K562 (cell line): ENCODE measurements around the gene MXI1. TPM values are rescaled to one million over a fixed set of nuclear protein-coding genes. Genes with fewer than 3 reads are reported as not detected.

Experiments
- CCAR2 ChIP-seq: fragments of 200-400 bp; formaldehyde crosslinking; IDR thresholded peaks from 2 replicates; pipeline ENCODE4 v1.6.1; 2017; ENCODE audit warnings: mild to moderate bottlenecking, low read depth, low read length
- ELF1 ChIP-seq: fragments of 200-800 bp; sonication (Bioruptor generic); IDR thresholded peaks from 2 replicates; pipeline ENCODE4 v1.6.1; 2016; ENCODE audit warnings: missing genetic modification characterization, missing compliant biosample characterization
- RREB1 ChIP-seq: fragments of 250-450 bp; sonication (Bioruptor Pico); IDR thresholded peaks from 2 replicates; pipeline ENCODE4 v1.4.0; 2020
- SNAPC5 ChIP-seq: fragments of 250-450 bp; sonication (Bioruptor Pico); IDR thresholded peaks from 2 replicates; pipeline ENCODE4 v1.8.0; 2021; ENCODE audit warnings: moderate library complexity, mild to moderate bottlenecking, inconsistent platforms
- polyA plus RNA-seq, 8 experiments: library from polyadenylated mRNA; depleted of rRNA in 4 of 8; stranded (reverse) in 5 of 8; unstranded in 3 of 8; fragments of >200 nt; fragmentation: Nextera tagmentation in 2 of 8; fragmentation: Illumina TruSeq in 1 of 8; extraction: Ambion mirVana in 2 of 8; extraction: Trizol in 1 of 8; gene quantifications; 2 replicates each; pipeline versions ENCODE4 v1.2.1 to v1.2.3, GENCODE V29; 2011 to 2014; ENCODE audit warnings: inconsistent platforms in 1 of 8, missing spikeins in 1 of 8
- total RNA-seq, 7 experiments: library from RNA; depleted of rRNA in 6 of 7; stranded (reverse); fragments of >200 nt in 6 of 7; fragmentation: Illumina TruSeq in 2 of 7; extraction: Trizol in 2 of 7; gene quantifications; 2 replicates each; pipeline versions ENCODE4 v1.2.1 to v1.2.3, GENCODE V29; 2011 to 2021; ENCODE audit warnings: low replicate concordance in 1 of 7

The MXI1 gene
- total and polyA plus RNA-seq, 9 of the 15 experiments (the other 6 are each of a cell fraction or from before 2014, with no cell fraction given), result 9.1 to 23.7 (median 14.8) TPM

GRCh38 chr10:110170142-110170971, 37.0 kb upstream of the MXI1 start (continued):
- TF ChIP-seq CCAR2 (no peak), ELF1 (no peak), RREB1 (CRISPR knock-in tag) (no peak), SNAPC5 (CRISPR knock-in tag) (no peak)
